GM12864 (cell line): ENCODE data around the gene PTPN23.
"Not testable (repeated sequence)": the region's sequence is repeated elsewhere in the genome, so short reads cannot be mapped to it uniquely, and the experiment has no call there.

Experiments used
- DNase-seq: peaks from one replicate; pipeline ENCODE4 v3.0.0-alpha.2; 2011; ENCODE audit warnings: low read depth
- H3K4me3 ChIP-seq: 2 replicates; pipeline ENCODE4 v1.5.1; 2011; ENCODE audit warnings: mild to moderate bottlenecking, low read depth, low read length, control low read depth
- CTCF ChIP-seq: IDR thresholded peaks from 2 replicates; pipeline ENCODE4 v1.5.1; 2011; ENCODE audit warnings: low read depth, mild to moderate bottlenecking, moderate library complexity, low read length, control low read depth, inconsistent platforms; ENCODE audit errors: missing control alignments

Gene PTPN23

GRCh38 chr3:47441796-47442551 is 61.2 kb downstream of the PTPN23 start:
- TF ChIP-seq CTCF, result no peak
- no peak overlapping the region for H3K4me3 ChIP-seq
- no peak for DNase-seq

- H3K4me3 ChIP-seq, result no peak overlapping the region
- TF ChIP-seq CTCF, result no peak
- no peak for DNase-seq
These were observed 62.8 kb downstream of the PTPN23 start for GRCh38 chr3:47443611-47443995.

GRCh38 chr3:47444103-47444502 is 63.3 kb downstream of the PTPN23 start:
- H3K4me3 ChIP-seq, result no peak overlapping the region
- no peak for TF ChIP-seq CTCF
- no peak for DNase-seq

GRCh38 chr3:47452453-47453215 is 71.8 kb downstream of the PTPN23 start:
- TF ChIP-seq CTCF, result no peak

GRCh38 chr3:47455806-47456452 is 75.1 kb downstream of the PTPN23 start:
- no peak overlapping the region for H3K4me3 ChIP-seq
- no peak for DNase-seq
- no peak for TF ChIP-seq CTCF

More at GRCh38 chr3:47452453-47453215, 71.8 kb downstream of the PTPN23 start:
- DNase-seq, result no peak
- H3K4me3 ChIP-seq, result no peak overlapping the region

- TF ChIP-seq CTCF, result no peak
- no peak for DNase-seq
These were observed 76.2 kb downstream of the PTPN23 start for GRCh38 chr3:47456984-47457383.

GRCh38 chr3:47459534-47460085 is 78.8 kb downstream of the PTPN23 start:
- DNase-seq, H3K4me3 ChIP-seq: not testable (repeated sequence)

More at GRCh38 chr3:47456984-47457383, 76.2 kb downstream of the PTPN23 start:
- H3K4me3 ChIP-seq, result no peak overlapping the region
